ENCODE results near the gene GALNT9.

DNA sequence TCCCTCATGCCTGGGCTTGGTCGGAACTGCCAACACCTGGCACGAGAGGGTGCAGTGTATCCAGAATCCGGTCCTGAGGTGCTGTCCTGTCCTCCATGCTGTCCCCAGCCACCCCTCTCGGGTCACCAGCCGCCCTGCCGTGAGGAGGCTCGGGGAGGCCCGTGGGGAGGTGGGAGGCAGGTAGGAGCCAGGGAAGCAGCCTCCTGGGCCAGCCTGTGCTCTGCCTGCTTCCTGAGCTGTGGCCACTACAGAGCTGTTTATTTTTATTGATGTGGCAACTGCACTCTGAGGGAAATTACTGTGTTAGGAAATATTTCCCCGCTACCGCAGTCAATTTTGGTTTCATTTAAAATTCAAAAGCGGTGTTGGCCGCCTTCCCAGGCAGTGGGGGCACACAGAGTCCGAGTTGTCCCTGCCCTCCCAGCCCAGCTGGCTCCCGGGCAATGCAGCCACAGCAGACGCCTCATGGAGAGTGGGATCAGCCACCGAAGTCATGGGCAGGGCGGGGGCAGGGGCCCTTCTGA, 166.8 kb downstream of the GALNT9 start:
- TF ChIP-seq, protein P1, sequence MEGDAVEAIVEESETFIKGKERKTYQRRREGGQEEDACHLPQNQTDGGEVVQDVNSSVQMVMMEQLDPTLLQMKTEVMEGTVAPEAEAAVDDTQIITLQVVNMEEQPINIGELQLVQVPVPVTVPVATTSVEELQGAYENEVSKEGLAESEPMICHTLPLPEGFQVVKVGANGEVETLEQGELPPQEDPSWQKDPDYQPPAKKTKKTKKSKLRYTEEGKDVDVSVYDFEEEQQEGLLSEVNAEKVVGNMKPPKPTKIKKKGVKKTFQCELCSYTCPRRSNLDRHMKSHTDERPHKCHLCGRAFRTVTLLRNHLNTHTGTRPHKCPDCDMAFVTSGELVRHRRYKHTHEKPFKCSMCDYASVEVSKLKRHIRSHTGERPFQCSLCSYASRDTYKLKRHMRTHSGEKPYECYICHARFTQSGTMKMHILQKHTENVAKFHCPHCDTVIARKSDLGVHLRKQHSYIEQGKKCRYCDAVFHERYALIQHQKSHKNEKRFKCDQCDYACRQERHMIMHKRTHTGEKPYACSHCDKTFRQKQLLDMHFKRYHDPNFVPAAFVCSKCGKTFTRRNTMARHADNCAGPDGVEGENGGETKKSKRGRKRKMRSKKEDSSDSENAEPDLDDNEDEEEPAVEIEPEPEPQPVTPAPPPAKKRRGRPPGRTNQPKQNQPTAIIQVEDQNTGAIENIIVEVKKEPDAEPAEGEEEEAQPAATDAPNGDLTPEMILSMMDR (IDR thresholded peaks at IDR 0.05): no peak
- no peak for TF ChIP-seq POLR2A (IDR thresholded peaks at IDR 0.05)

Data from lower leg skin (tissue), 3 donors.